ENCODE data around the gene CD40. TPM values are rescaled to one million over a fixed set of nuclear protein-coding genes. Genes with fewer than 3 reads are reported as not detected.

The CD40 gene
- polyA plus RNA-seq, 3 donors, result 14.4 to 26.1 (median 18.8) TPM

- H3K36me3 Mint-ChIP-seq, result peaks cover 5 to 6% of the 10 kb centered on the region in 2 donors
- no peaks in the 10 kb centered on the region for H3K27me3 ChIP-seq (ENCODE audit: control insufficient read depth in 2 of 2, insufficient read depth in 2 of 2, low read length in 2 of 2)
- H3K4me3 ChIP-seq (replicated peaks in 1 of 3; ENCODE audit: low read depth in 2 of 3, low read length in 3 of 3), result no peak overlapping the region
- H3K4me1 Mint-ChIP-seq, result peaks cover 67% of the 10 kb centered on the region
- H3K9ac ChIP-seq (ENCODE audit: insufficient read depth, low read length, poor library complexity, severe bottlenecking), result no peak overlapping the region
- peaks cover 34 to 62% of the 10 kb centered on the region in 2 donors for H3K4me1 ChIP-seq (ENCODE audit: control insufficient read depth in 1 of 2, insufficient read depth in 2 of 2, low read length in 2 of 2)
- no peaks in the 10 kb centered on the region for H3K27me3 Mint-ChIP-seq (ENCODE audit: low read depth in 3 of 3)
- H4K20me1 ChIP-seq (ENCODE audit: insufficient read depth, low read length), result peaks cover 72% of the 10 kb centered on the region
- WGBS (ENCODE audit: insufficient coverage), result 96% methylated on average over 4 of the region's 8 CpGs
- H3K4me3 Mint-ChIP-seq, result no peak overlapping the region
- TF ChIP-seq CTCF (IDR thresholded peaks at IDR 0.05), result peak; percentile 24
- H3K9me3 Mint-ChIP-seq, result peaks cover 0 to 1% (median 0%) of the 10 kb centered on the region in 7 donors
- no peak overlapping the region for H2AFZ ChIP-seq (ENCODE audit: insufficient read depth, low read depth, low read length, poor library complexity, severe bottlenecking)
- peaks cover 72% of the 10 kb centered on the region for H3K79me2 ChIP-seq (ENCODE audit: insufficient read depth, low read length)
- H3K4me2 ChIP-seq (replicated peaks; ENCODE audit: extremely low read depth, low read length, poor library complexity, severe bottlenecking), result no peak overlapping the region
- intact Hi-C loops (cut with micrococcal nuclease), result loop anchor here (5.0 to 10.0 kb wide), 3 partner anchors 75 to 115 kb away; partner anchors contain the start of gene ZNF335 (in 1 of the 2)
- H3K36me3 ChIP-seq (replicated peaks in 1 of 2; ENCODE audit: control insufficient read depth in 1 of 2, insufficient read depth in 2 of 2, low read length in 2 of 2), result no peaks in the 10 kb centered on the region
- no peak for DNase-seq
- H3K27ac ChIP-seq (ENCODE audit: low read depth in 1 of 2, low read length in 2 of 2), result no peak overlapping the region
- H3K9me3 ChIP-seq (replicated peaks in 1 of 2; ENCODE audit: control insufficient read depth in 1 of 2, insufficient read depth in 1 of 2, low read length in 2 of 2), result no peaks in the 10 kb centered on the region
- H3K27ac Mint-ChIP-seq, result no peak overlapping the region
These were observed 31.0 kb upstream of the CD40 start for GRCh38 chr20:46087161-46087560.

GRCh38 chr20:46088409-46089166 is 29.5 kb upstream of the CD40 start:
- H2AFZ ChIP-seq (ENCODE audit: insufficient read depth, low read depth, low read length, poor library complexity, severe bottlenecking), result peak overlapping the region; percentile 91
- peaks cover 58% of the 10 kb centered on the region for H3K79me2 ChIP-seq (ENCODE audit: insufficient read depth, low read length)
- peaks cover 58% of the 10 kb centered on the region for H4K20me1 ChIP-seq (ENCODE audit: insufficient read depth, low read length)
- H3K9me3 ChIP-seq (replicated peaks in 1 of 2; ENCODE audit: control insufficient read depth in 1 of 2, insufficient read depth in 1 of 2, low read length in 2 of 2), result peaks cover 0 to 3% of the 10 kb centered on the region in 2 donors
- no peaks in the 10 kb centered on the region for H3K36me3 ChIP-seq (replicated peaks in 1 of 2; ENCODE audit: control insufficient read depth in 1 of 2, insufficient read depth in 2 of 2, low read length in 2 of 2)
- 7% methylated on average over 16 of the region's 22 CpGs for WGBS (ENCODE audit: insufficient coverage)
- Mint-ChIP-seq H3K4me3 (peak overlapping the region; percentile 85 to 94), H3K27ac (peak overlapping the region in 6 of 7 donors; percentile 45 to 97 (median 90)), H3K4me1 (peaks cover 55% of the 10 kb centered on the region), H3K9me3 (peaks cover 0 to 8% (median 1%) of the 10 kb centered on the region in 7 donors), H3K27me3 (ENCODE audit: low read depth in 3 of 3) (no peaks in the 10 kb centered on the region), H3K36me3 (peaks cover 5 to 6% of the 10 kb centered on the region in 2 donors)
- TF ChIP-seq CTCF (IDR thresholded peaks at IDR 0.05), result no peak
- H3K4me1 ChIP-seq (ENCODE audit: control insufficient read depth in 1 of 2, insufficient read depth in 2 of 2, low read length in 2 of 2), result peaks cover 29 to 53% of the 10 kb centered on the region in 2 donors
- no peak for DNase-seq
- H3K9ac ChIP-seq (ENCODE audit: insufficient read depth, low read length, poor library complexity, severe bottlenecking), result peak overlapping the region; percentile 92
- peak overlapping the region; percentile 58 to 92 for H3K27ac ChIP-seq (ENCODE audit: low read depth in 1 of 2, low read length in 2 of 2)
- peak overlapping the region; percentile 96 for H3K4me2 ChIP-seq (replicated peaks; ENCODE audit: extremely low read depth, low read length, poor library complexity, severe bottlenecking)
- H3K27me3 ChIP-seq (ENCODE audit: control insufficient read depth in 2 of 2, insufficient read depth in 2 of 2, low read length in 2 of 2), result no peaks in the 10 kb centered on the region
- peak overlapping the region; percentile 51 to 88 (median 75) for H3K4me3 ChIP-seq (replicated peaks in 1 of 3; ENCODE audit: low read depth in 2 of 3, low read length in 3 of 3)
- intact Hi-C loops (cut with micrococcal nuclease), result loop anchor here (5.0 to 10.0 kb wide), 3 partner anchors 76 to 116 kb away; partner anchors contain the start of gene ZNF335 (in 1 of the 2)

Measured in CD14-positive monocyte (primary cell).